HCT116 (cell line): ENCODE data around the gene JSRP1. TPM values are rescaled to one million over a fixed set of nuclear protein-coding genes. Genes with fewer than 3 reads are reported as not detected.

Experiments used
- ATAC-seq: fragments of 200-7000 bp; cut with Tn5 transposase; 2 replicates; pipeline ENCODE4 v1.9.1; 2020; ENCODE audit warnings: mild to moderate bottlenecking, moderate library complexity
- BruUV-seq: library from RNA; stranded (reverse); fragments of 400-500 nt; replicated peaks from 2 replicates; lab custom pipeline; 2021; lab: Mats Ljungman, UMichigan
- CTCF ChIA-PET: fragments of 300-600 bp; sonication (Branson Sonifier 250); formaldehyde crosslinking; loops from one replicate; lab custom pipeline; 2021; ENCODE audit warnings: antibody characterized with exemption; lab: Charles Lee
- POLR2A ChIA-PET: fragments of 300-600, 350-600 bp; sonication (Branson Sonifier 250); formaldehyde crosslinking; loops from one replicate; lab custom pipeline; 2021; ENCODE audit warnings: antibody characterized with exemption; lab: Charles Lee
- RAD21 ChIA-PET, 2 experiments: fragments of 300-600 bp; sonication (Branson Sonifier 250); formaldehyde crosslinking; loops; one replicate each; lab custom pipeline; 2023; ENCODE audit warnings: low total read pairs in 2 of 2; ENCODE audit not compliant: uncharacterized antibody in 2 of 2, unreplicated experiment in 2 of 2, low non-redundant PET in 1 of 2; lab: Charles Lee
- DNase-seq: peaks from one replicate; pipeline ENCODE4 v3.0.0-alpha.2; 2010; ENCODE audit warnings: low read depth, low spot score
- H2AFZ ChIP-seq: fragments of 200-600 bp; shearing (Covaris generic), sonication (generic); 2 replicates; pipeline ENCODE4 v1.6.1; 2017; ENCODE audit warnings: low read depth, mixed run types, mixed read lengths, antibody characterized with exemption, low read length; ENCODE audit not compliant: poor library complexity, severe bottlenecking
- H3K27ac ChIP-seq: 2 replicates; pipeline ENCODE4 v1.5.1; 2012; ENCODE audit warnings: low read depth, low read length
- H3K27me3 ChIP-seq: fragments of 200-600 bp; sonication (generic); 2 replicates; pipeline ENCODE4 v1.6.1; 2016; ENCODE audit warnings: mixed run types, low read length, mixed read lengths; ENCODE audit not compliant: insufficient read depth
- H3K36me3 ChIP-seq, 2 experiments: fragments of 200-500 bp in 1 of 2; fragments of 200-600 bp in 1 of 2; sonication (Bioruptor generic) in 1 of 2; sonication (generic) in 1 of 2; 2 replicates each; pipeline versions ENCODE4 v1.5.1 to v1.6.1; 2014 to 2016; ENCODE audit warnings: low read length in 2 of 2, inconsistent platforms in 1 of 2, mixed read lengths in 1 of 2, mixed run types in 1 of 2; ENCODE audit not compliant: insufficient read depth in 2 of 2, control insufficient read depth in 1 of 2
- H3K4me1 ChIP-seq, 2 experiments: fragments of 200-600 bp in 1 of 2; sonication (generic) in 1 of 2; 2 replicates each; pipeline versions ENCODE4 v1.5.1 to v1.6.1; 2012 to 2017; ENCODE audit warnings: low read length in 2 of 2, inconsistent platforms in 1 of 2, mild to moderate bottlenecking in 1 of 2, mixed read lengths in 1 of 2, mixed run types in 1 of 2, moderate library complexity in 1 of 2; ENCODE audit not compliant: insufficient read depth in 2 of 2, control insufficient read depth in 1 of 2
- H3K4me2 ChIP-seq: fragments of 200-600 bp; sonication (generic); 2 replicates; pipeline ENCODE4 v1.6.1; 2017; ENCODE audit warnings: mixed run types, low read length, mixed read lengths
- H3K4me3 ChIP-seq, 2 experiments: fragments of 200-600 bp in 1 of 2; sonication (generic) in 1 of 2; replicated peaks in 1 of 2; 2 replicates each; pipeline ENCODE4 v1.5.1; 2011 to 2016; ENCODE audit warnings: low read length in 2 of 2, control low read depth in 1 of 2, low read depth in 1 of 2, mild to moderate bottlenecking in 1 of 2, mixed read lengths in 1 of 2, mixed run types in 1 of 2
- H3K79me2 ChIP-seq: fragments of 200-600 bp; sonication (generic); 2 replicates; pipeline ENCODE4 v1.6.1; 2017; ENCODE audit warnings: mild to moderate bottlenecking, mixed run types, low read length, moderate library complexity, mixed read lengths; ENCODE audit not compliant: insufficient read depth
- H3K9ac ChIP-seq: fragments of 200-600 bp; sonication (generic); 2 replicates; pipeline ENCODE4 v1.6.1; 2016; ENCODE audit warnings: low read length, mixed read lengths
- H3K9me2 ChIP-seq: fragments of 200-600 bp; sonication (generic), shearing (Covaris generic); 2 replicates; pipeline ENCODE4 v1.6.1; 2017; ENCODE audit warnings: mixed run types, mild to moderate bottlenecking, moderate library complexity; ENCODE audit not compliant: insufficient read depth
- H3K9me3 ChIP-seq, 2 experiments: fragments of 200-500 bp in 1 of 2; fragments of 200-600 bp in 1 of 2; sonication (Bioruptor generic) in 1 of 2; sonication (generic) in 1 of 2; 2 replicates each; pipeline ENCODE4 v1.6.1; 2014 to 2017; ENCODE audit warnings: low read length in 2 of 2, mixed read lengths in 2 of 2, inconsistent platforms in 1 of 2, low read depth in 1 of 2, mild to moderate bottlenecking in 1 of 2, mixed run types in 1 of 2, moderate library complexity in 1 of 2; ENCODE audit not compliant: control insufficient read depth in 1 of 2, insufficient read depth in 1 of 2
- H4K20me1 ChIP-seq: fragments of 200-600 bp; sonication (generic), shearing (Covaris generic); 2 replicates; pipeline ENCODE4 v1.6.1; 2017; ENCODE audit warnings: mixed run types, mild to moderate bottlenecking, moderate library complexity; ENCODE audit not compliant: insufficient read depth
- CBX3 ChIP-seq: IDR thresholded peaks from 2 replicates; pipeline ENCODE4 v1.6.1; 2012; ENCODE audit warnings: low read depth
- EGR1 ChIP-seq: IDR thresholded peaks from 2 replicates; pipeline ENCODE4 v1.6.1; 2012; ENCODE audit warnings: low read depth
- EZH2 ChIP-seq: fragments of 200-600 bp; sonication (generic); IDR thresholded peaks from 2 replicates; pipeline ENCODE4 v1.6.1; 2017; ENCODE audit warnings: antibody characterized with exemption, mixed run types
- FOSL1 ChIP-seq: IDR thresholded peaks from 2 replicates; pipeline ENCODE4 v1.6.1; 2012; ENCODE audit warnings: low read depth
- POLR2A ChIP-seq: IDR thresholded peaks from 2 replicates; pipeline ENCODE4 v1.7.0; 2011; ENCODE audit warnings: borderline replicate concordance; ENCODE audit not compliant: insufficient read depth, insufficient read length; ENCODE audit errors: extremely low read depth
- SP1 ChIP-seq: IDR thresholded peaks from 2 replicates; pipeline ENCODE4 v1.6.1; 2012; ENCODE audit warnings: low read depth
- SRF ChIP-seq: IDR thresholded peaks from 2 replicates; pipeline ENCODE4 v1.6.1; 2012; ENCODE audit warnings: low read depth
- TCF7L2 ChIP-seq: IDR thresholded peaks from 2 replicates; pipeline ENCODE4 v1.7.0; 2011; ENCODE audit warnings: borderline replicate concordance, inconsistent platforms; ENCODE audit not compliant: insufficient read depth, insufficient read length; ENCODE audit errors: extremely low read depth
- ZNF274 ChIP-seq: fragments of 200-500 bp; sonication (Bioruptor generic); IDR thresholded peaks from 2 replicates; pipeline ENCODE4 v1.6.1; 2014; ENCODE audit warnings: mild to moderate bottlenecking, low read depth, low read length, inconsistent platforms
- intact Hi-C: fragments of 100-400 bp; cut with micrococcal nuclease; formaldehyde crosslinking; loops from 2 replicates; pipeline ENCODE4 v1.10.0; 2022
- total RNA-seq: library from RNA; stranded (reverse); gene quantifications from one replicate; pipeline ENCODE4 v1.2.1, GENCODE V29; 2021; ENCODE audit not compliant: unreplicated experiment
- TF ChIP-seq, protein P1 (sequence below): IDR thresholded peaks from 2 replicates; pipeline ENCODE4 v1.6.1; 2011; ENCODE audit warnings: mild to moderate bottlenecking, low read length, moderate library complexity; ENCODE audit not compliant: insufficient replicate concordance; ENCODE audit errors: extremely low read depth
- TF ChIP-seq, protein P2 (sequence below): IDR thresholded peaks from 2 replicates; pipeline ENCODE4 v1.6.1; 2012; ENCODE audit warnings: low read depth
- TF ChIP-seq, protein P3 (sequence below): IDR thresholded peaks from 2 replicates; pipeline ENCODE4 v1.6.1; 2012
- TF ChIP-seq, protein P4 (sequence below), 3 experiments: fragments of 200-600 bp in 1 of 3; sonication (generic) in 1 of 3; IDR thresholded peaks in 2 of 3; conservative IDR thresholded peaks in 1 of 3; 2 replicates each; pipeline ENCODE4 v1.5.1; 2012 to 2017; ENCODE audit warnings: low read depth in 2 of 3, low read length in 2 of 3, antibody characterized with exemption in 1 of 3, borderline replicate concordance in 1 of 3, control low read depth in 1 of 3, mild to moderate bottlenecking in 1 of 3, mixed read lengths in 1 of 3, mixed run types in 1 of 3, moderate library complexity in 1 of 3; ENCODE audit not compliant: insufficient read depth in 1 of 3

Gene JSRP1
- total RNA-seq, 1 experiment from 2014 or later, result 0.30 TPM

DNA sequence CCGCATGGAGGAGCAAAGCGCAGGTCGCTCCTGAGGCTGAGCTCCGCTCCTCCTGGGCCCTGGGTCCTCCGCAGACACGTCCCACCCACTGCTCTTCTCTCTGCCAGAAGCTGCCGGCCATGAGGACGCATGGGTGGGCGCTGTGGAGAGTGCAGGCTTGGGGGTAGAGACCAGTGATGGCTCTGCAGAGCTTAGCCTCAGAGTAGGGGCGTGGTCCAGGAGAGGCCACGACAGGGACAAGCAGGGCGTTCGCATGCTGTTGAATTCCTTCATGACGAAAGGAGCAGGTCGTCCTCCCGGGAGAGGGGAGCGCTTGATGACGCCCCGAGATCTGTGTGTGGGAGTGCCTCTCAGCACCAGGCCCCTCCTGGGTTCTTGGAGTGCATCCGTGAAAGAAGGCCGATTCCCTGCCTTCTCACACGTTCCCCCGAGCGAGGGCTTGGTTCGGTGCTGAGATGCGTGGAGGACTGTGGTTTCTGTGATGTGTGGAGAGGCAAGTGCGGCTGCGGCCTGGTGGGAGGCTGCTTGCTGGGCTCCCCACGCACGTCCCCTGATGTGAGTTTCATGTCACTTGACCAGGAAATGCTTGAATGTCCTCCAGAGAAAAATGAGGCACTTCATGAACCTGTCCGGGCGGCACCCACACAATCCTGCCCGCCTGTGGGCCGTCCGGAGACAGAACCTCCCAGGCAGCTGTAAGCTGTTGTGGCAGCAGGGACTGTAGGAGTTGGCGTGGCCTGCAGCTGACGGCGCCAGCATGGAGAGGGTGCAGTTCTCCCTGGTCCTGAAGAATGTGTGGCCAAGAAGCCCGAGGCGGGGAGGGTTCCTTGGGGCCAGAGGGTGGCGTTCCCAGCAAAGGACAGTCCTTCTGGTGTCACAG is 15.1 kb downstream of the JSRP1 start:
- no TSS peak for BruUV-seq
- Histone ChIP-seq H3K9me3 (no peaks in the 10 kb centered on the region), H4K20me1 (peaks cover 39% of the 10 kb centered on the region; the same call in 1 of the 2 replicates), H3K9ac (no peak overlapping the region), H3K79me2 (peaks cover 92% of the 10 kb centered on the region), H2AFZ (no peak overlapping the region), H3K27ac (no peak overlapping the region; the same call in 1 of the 2 replicates), H3K4me3 (no peak overlapping the region), H3K4me1 (peaks cover 15 to 36% of the 10 kb centered on the region in 2 experiments; a peak in 3 of 4 replicates), H3K27me3 (no peaks in the 10 kb centered on the region), H3K4me2 (no peak overlapping the region), H3K36me3 (peaks cover 33 to 78% of the 10 kb centered on the region in 2 experiments), H3K9me2 (no peaks in the 10 kb centered on the region)
- intact Hi-C loops, result no loop called here
- CTCF ChIA-PET, result no interaction called here
- DNase-seq (no peak), ATAC-seq (no peak)
- TF ChIP-seq FOSL1 (no peak), EGR1 (no peak), SP1 (no peak), POLR2A (no peak), ZNF274 (no peak), CBX3 (no peak), EZH2 (no peak), TCF7L2 (no peak), SRF (no peak)
- TF ChIP-seq, protein P1, sequence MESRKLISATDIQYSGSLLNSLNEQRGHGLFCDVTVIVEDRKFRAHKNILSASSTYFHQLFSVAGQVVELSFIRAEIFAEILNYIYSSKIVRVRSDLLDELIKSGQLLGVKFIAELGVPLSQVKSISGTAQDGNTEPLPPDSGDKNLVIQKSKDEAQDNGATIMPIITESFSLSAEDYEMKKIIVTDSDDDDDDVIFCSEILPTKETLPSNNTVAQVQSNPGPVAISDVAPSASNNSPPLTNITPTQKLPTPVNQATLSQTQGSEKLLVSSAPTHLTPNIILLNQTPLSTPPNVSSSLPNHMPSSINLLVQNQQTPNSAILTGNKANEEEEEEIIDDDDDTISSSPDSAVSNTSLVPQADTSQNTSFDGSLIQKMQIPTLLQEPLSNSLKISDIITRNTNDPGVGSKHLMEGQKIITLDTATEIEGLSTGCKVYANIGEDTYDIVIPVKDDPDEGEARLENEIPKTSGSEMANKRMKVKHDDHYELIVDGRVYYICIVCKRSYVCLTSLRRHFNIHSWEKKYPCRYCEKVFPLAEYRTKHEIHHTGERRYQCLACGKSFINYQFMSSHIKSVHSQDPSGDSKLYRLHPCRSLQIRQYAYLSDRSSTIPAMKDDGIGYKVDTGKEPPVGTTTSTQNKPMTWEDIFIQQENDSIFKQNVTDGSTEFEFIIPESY, result no peak
- TF ChIP-seq, protein P2, sequence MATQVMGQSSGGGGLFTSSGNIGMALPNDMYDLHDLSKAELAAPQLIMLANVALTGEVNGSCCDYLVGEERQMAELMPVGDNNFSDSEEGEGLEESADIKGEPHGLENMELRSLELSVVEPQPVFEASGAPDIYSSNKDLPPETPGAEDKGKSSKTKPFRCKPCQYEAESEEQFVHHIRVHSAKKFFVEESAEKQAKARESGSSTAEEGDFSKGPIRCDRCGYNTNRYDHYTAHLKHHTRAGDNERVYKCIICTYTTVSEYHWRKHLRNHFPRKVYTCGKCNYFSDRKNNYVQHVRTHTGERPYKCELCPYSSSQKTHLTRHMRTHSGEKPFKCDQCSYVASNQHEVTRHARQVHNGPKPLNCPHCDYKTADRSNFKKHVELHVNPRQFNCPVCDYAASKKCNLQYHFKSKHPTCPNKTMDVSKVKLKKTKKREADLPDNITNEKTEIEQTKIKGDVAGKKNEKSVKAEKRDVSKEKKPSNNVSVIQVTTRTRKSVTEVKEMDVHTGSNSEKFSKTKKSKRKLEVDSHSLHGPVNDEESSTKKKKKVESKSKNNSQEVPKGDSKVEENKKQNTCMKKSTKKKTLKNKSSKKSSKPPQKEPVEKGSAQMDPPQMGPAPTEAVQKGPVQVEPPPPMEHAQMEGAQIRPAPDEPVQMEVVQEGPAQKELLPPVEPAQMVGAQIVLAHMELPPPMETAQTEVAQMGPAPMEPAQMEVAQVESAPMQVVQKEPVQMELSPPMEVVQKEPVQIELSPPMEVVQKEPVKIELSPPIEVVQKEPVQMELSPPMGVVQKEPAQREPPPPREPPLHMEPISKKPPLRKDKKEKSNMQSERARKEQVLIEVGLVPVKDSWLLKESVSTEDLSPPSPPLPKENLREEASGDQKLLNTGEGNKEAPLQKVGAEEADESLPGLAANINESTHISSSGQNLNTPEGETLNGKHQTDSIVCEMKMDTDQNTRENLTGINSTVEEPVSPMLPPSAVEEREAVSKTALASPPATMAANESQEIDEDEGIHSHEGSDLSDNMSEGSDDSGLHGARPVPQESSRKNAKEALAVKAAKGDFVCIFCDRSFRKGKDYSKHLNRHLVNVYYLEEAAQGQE, result no peak
- TF ChIP-seq, protein P3, sequence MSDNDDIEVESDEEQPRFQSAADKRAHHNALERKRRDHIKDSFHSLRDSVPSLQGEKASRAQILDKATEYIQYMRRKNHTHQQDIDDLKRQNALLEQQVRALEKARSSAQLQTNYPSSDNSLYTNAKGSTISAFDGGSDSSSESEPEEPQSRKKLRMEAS, result no peak
- TF ChIP-seq, protein P4, sequence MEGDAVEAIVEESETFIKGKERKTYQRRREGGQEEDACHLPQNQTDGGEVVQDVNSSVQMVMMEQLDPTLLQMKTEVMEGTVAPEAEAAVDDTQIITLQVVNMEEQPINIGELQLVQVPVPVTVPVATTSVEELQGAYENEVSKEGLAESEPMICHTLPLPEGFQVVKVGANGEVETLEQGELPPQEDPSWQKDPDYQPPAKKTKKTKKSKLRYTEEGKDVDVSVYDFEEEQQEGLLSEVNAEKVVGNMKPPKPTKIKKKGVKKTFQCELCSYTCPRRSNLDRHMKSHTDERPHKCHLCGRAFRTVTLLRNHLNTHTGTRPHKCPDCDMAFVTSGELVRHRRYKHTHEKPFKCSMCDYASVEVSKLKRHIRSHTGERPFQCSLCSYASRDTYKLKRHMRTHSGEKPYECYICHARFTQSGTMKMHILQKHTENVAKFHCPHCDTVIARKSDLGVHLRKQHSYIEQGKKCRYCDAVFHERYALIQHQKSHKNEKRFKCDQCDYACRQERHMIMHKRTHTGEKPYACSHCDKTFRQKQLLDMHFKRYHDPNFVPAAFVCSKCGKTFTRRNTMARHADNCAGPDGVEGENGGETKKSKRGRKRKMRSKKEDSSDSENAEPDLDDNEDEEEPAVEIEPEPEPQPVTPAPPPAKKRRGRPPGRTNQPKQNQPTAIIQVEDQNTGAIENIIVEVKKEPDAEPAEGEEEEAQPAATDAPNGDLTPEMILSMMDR (IDR thresholded peaks at IDR 0.05 in 2 of 3, conservative IDR thresholded peaks at IDR 0.05 in 1 of 3; ENCODE audit: borderline replicate concordance in 1 of 3, insufficient read depth in 1 of 3, low read depth in 2 of 3, low read length in 2 of 3), result no peak
- POLR2A ChIA-PET, result no interaction called here
- RAD21 ChIA-PET, result no interaction called here
